ENCODE results near the gene TNK2.

The TNK2 gene

DNA sequence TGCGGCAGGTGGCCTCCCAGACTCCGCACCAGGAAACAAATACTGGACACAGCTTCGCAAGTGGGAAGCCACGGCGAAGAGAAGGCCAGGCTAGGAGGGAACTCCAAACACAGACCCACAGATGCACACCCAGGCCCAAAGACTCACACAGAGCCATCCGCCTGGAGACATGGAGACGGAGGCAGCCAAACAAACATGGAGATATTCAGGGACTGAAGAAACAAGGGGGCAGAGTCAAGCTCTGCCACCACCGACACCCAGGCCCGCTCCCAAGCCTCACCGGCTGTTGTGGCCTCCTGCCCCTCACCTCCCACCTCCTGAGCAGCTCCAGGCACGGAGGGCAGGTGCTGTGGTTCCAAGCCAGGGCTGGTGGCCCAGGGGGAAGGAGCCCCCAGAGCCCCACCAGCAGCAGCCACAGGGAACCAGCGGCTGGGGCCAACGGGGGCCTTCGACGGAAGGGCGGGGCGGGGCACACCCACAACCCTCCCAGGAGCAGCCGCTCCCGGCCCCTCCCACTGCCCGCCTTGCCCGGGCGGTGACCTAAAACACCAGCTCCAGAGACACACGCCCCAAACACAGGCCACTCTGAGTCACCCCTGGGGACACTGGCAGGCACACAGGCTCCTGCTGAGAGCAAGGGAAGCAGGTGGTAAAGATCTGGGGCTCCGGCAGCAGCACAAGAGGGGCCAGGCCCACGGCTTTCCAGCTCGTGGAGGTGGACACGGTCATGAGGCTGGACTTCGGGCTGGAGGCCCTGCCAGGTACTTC, 31.9 kb downstream of the TNK2 start:
- H3K27me3 ChIP-seq (ENCODE audit: control insufficient read depth in 1 of 2, insufficient read depth in 1 of 2, low read length in 2 of 2), result no peaks in the 10 kb centered on the region
- no peak overlapping the region for H2BK120ac ChIP-seq (ENCODE audit: low read depth, low read length)
- H3K36me3 ChIP-seq (ENCODE audit: control insufficient read depth in 1 of 2, insufficient read depth in 2 of 2, low read depth in 1 of 2, low read length in 2 of 2), result peaks cover 20 to 71% of the 10 kb centered on the region in 2 experiments
- no peak overlapping the region for H2AK5ac ChIP-seq (ENCODE audit: low read length, severe bottlenecking)
- H3K4me1 ChIP-seq (ENCODE audit: control insufficient read depth, insufficient read depth, low read depth, low read length), result peaks cover 9% of the 10 kb centered on the region
- no peak overlapping the region for H3K4me2 ChIP-seq (ENCODE audit: low read length, poor library complexity, severe bottlenecking)
- H3K4me3 ChIP-seq (ENCODE audit: insufficient read depth in 1 of 2, low read depth in 1 of 2, low read length in 2 of 2), result no peak overlapping the region
- H2BK15ac ChIP-seq (ENCODE audit: low read depth, poor library complexity, severe bottlenecking), result no peak overlapping the region
- H3K23ac ChIP-seq (ENCODE audit: low read length in 2 of 2), result no peak overlapping the region
- no peak overlapping the region for H2AFZ ChIP-seq (ENCODE audit: low read depth, low read length)
- H3K14ac ChIP-seq (ENCODE audit: low read length in 2 of 2), result no peak overlapping the region
- peaks cover 8% of the 10 kb centered on the region for H3K79me1 ChIP-seq (replicated peaks; ENCODE audit: low read length, poor library complexity, severe bottlenecking)
- H2BK5ac ChIP-seq (ENCODE audit: low read depth, low read length, poor library complexity, severe bottlenecking), result no peak overlapping the region
- H3K27ac ChIP-seq (ENCODE audit: low read length, poor library complexity, severe bottlenecking), result no peak overlapping the region
- no peak overlapping the region for H2BK12ac ChIP-seq (ENCODE audit: low read length in 2 of 2)
- no peak overlapping the region for H3K4ac ChIP-seq (ENCODE audit: low read depth in 1 of 2, low read length in 2 of 2)
- 92% methylated on average over 26 of the region's 28 CpGs for WGBS
- no peak for DNase-seq
- H4K91ac ChIP-seq (ENCODE audit: low read length), result no peak overlapping the region
- H3K9ac ChIP-seq (ENCODE audit: low read length), result no peak overlapping the region
- H4K8ac ChIP-seq (ENCODE audit: low read length), result no peak overlapping the region
- H3K18ac ChIP-seq (ENCODE audit: low read depth in 1 of 2, low read length in 2 of 2), result no peak overlapping the region
- H3K9me3 ChIP-seq (ENCODE audit: control insufficient read depth, low read length), result no peaks in the 10 kb centered on the region

DNA sequence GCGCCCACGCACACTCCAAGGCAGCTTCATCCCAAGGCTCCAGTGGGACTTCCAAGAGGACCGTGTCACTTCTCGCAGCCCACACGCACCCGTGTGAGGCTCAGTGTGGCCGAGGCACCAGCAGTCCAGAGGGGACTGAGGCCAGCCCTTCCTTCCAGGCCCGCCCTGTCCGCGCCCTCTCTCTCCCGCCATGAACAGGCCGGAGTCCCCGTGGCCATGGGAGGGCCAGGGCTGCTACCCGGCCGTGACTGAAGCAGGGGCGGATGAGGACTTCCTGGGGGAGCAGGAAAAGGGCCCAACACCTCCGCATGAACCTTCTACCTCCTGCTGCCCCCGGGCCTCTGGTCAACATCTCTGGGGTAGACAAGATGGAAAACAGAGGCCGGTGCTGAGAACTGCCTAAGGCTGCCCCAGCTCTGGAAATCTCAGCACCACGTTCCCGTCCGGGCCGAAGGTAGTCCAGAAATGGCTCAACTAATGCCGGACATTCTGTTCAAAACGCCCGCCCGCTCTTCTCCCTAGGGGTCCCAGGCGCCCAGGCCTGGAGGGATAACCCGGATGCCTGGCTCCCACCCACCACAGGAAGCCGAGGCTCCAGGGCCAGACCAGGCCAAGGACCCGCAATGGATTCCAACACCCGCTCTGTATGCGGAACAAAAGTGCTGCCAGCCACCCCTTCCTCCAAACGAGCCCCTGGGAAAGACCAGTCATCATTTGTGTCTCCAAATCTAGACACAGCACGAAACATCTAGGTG, 32.7 kb downstream of the TNK2 start:
- Histone ChIP-seq H3K27ac (ENCODE audit: low read length, poor library complexity, severe bottlenecking) (no peak overlapping the region), H3K4me3 (ENCODE audit: insufficient read depth in 1 of 2, low read depth in 1 of 2, low read length in 2 of 2) (no peak overlapping the region), H2AK5ac (ENCODE audit: low read length, severe bottlenecking) (no peak overlapping the region), H3K4me2 (ENCODE audit: low read length, poor library complexity, severe bottlenecking) (no peak overlapping the region), H3K23ac (ENCODE audit: low read length in 2 of 2) (no peak overlapping the region), H3K9ac (ENCODE audit: low read length) (no peak overlapping the region), H3K27me3 (ENCODE audit: control insufficient read depth in 1 of 2, insufficient read depth in 1 of 2, low read length in 2 of 2) (no peaks in the 10 kb centered on the region), H3K4ac (ENCODE audit: low read depth in 1 of 2, low read length in 2 of 2) (no peak overlapping the region), H3K79me1 (replicated peaks; ENCODE audit: low read length, poor library complexity, severe bottlenecking) (peaks cover 8% of the 10 kb centered on the region), H4K91ac (ENCODE audit: low read length) (no peak overlapping the region), H2AFZ (ENCODE audit: low read depth, low read length) (no peak overlapping the region), H4K8ac (ENCODE audit: low read length) (no peak overlapping the region), H2BK15ac (ENCODE audit: low read depth, poor library complexity, severe bottlenecking) (no peak overlapping the region), H2BK5ac (ENCODE audit: low read depth, low read length, poor library complexity, severe bottlenecking) (no peak overlapping the region), H3K9me3 (ENCODE audit: control insufficient read depth, low read length) (no peaks in the 10 kb centered on the region), H2BK12ac (ENCODE audit: low read length in 2 of 2) (no peak overlapping the region), H3K18ac (ENCODE audit: low read depth in 1 of 2, low read length in 2 of 2) (no peak overlapping the region), H3K36me3 (ENCODE audit: control insufficient read depth in 1 of 2, insufficient read depth in 2 of 2, low read depth in 1 of 2, low read length in 2 of 2) (peaks cover 20 to 78% of the 10 kb centered on the region in 2 experiments), H3K14ac (ENCODE audit: low read length in 2 of 2) (no peak overlapping the region), H2BK120ac (ENCODE audit: low read depth, low read length) (no peak overlapping the region), H3K4me1 (ENCODE audit: control insufficient read depth, insufficient read depth, low read depth, low read length) (peaks cover 12% of the 10 kb centered on the region)
- 93% methylated on average over 35 of the region's 35 CpGs for WGBS
- no peak for DNase-seq

DNA sequence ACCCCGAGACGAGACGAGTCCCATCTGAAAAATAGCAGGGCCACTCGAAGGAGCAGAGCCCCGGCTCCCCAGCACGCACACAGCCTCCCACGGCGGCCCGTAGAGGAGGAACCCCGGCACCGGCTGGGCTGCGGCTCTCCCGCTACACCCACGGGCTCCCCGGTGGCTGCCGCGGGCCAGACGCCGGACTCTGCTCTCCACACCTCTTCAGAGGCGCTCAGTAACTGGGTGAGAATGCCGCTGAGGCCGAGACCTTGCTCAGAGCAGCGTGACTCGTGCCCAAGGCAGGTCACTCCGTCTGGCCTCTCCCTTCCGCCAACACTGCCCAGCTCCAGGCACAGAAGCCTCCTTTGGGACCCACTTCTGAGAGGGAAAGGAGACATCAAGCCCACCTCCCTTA, 34.4 kb downstream of the TNK2 start:
- Histone ChIP-seq H3K4ac (ENCODE audit: low read depth in 1 of 2, low read length in 2 of 2) (no peak overlapping the region), H3K4me2 (ENCODE audit: low read length, poor library complexity, severe bottlenecking) (no peak overlapping the region), H3K27ac (ENCODE audit: low read length, poor library complexity, severe bottlenecking) (no peak overlapping the region), H3K27me3 (ENCODE audit: control insufficient read depth in 1 of 2, insufficient read depth in 1 of 2, low read length in 2 of 2) (no peaks in the 10 kb centered on the region), H3K14ac (ENCODE audit: low read length in 2 of 2) (no peak overlapping the region), H3K4me1 (ENCODE audit: control insufficient read depth, insufficient read depth, low read depth, low read length) (peaks cover 16% of the 10 kb centered on the region), H2BK15ac (ENCODE audit: low read depth, poor library complexity, severe bottlenecking) (no peak overlapping the region), H3K18ac (ENCODE audit: low read depth in 1 of 2, low read length in 2 of 2) (no peak overlapping the region), H3K23ac (ENCODE audit: low read length in 2 of 2) (no peak overlapping the region), H3K4me3 (ENCODE audit: insufficient read depth in 1 of 2, low read depth in 1 of 2, low read length in 2 of 2) (no peak overlapping the region), H2BK12ac (ENCODE audit: low read length in 2 of 2) (no peak overlapping the region), H4K91ac (ENCODE audit: low read length) (no peak overlapping the region), H3K9me3 (ENCODE audit: control insufficient read depth, low read length) (no peaks in the 10 kb centered on the region), H2AK5ac (ENCODE audit: low read length, severe bottlenecking) (no peak overlapping the region), H2AFZ (ENCODE audit: low read depth, low read length) (no peak overlapping the region), H3K79me1 (replicated peaks; ENCODE audit: low read length, poor library complexity, severe bottlenecking) (peaks cover 8% of the 10 kb centered on the region), H4K8ac (ENCODE audit: low read length) (no peak overlapping the region), H3K9ac (ENCODE audit: low read length) (no peak overlapping the region), H2BK120ac (ENCODE audit: low read depth, low read length) (no peak overlapping the region), H3K36me3 (ENCODE audit: control insufficient read depth in 1 of 2, insufficient read depth in 2 of 2, low read depth in 1 of 2, low read length in 2 of 2) (peaks cover 18 to 83% of the 10 kb centered on the region in 2 experiments), H2BK5ac (ENCODE audit: low read depth, low read length, poor library complexity, severe bottlenecking) (no peak overlapping the region)
- peak; percentile 29 for DNase-seq
- 72% methylated on average over 26 of the region's 26 CpGs for WGBS

DNA sequence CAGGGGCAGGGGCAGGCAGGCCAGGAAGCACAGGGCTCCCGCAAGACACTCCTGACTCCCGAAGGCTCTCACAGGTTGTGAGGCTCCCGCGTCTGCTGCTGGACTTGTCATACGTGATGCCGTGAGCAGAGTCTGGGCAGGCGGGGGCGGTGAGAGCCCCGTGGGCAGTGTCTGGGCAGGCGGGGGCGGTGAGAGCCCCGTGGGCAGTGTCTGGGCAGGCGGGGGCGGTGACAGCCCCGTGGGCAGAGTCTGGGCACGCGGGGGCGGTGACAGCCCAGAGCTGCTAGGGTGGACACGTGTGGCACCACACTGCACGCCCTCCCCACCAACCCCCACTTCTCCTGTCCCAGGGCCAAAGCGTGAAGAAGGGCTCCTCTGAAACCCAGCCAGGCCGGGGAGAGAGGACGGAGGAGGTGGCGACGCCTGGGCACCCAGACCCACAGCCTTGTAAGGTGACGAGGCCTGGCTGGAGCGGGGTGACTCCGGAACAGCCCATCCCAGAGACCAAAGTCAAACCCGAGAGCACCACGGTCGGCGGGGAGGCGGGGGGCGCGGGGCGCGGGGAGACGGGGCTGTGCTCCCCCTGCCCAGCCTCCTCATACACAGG, 35.0 kb downstream of the TNK2 start:
- peak overlapping the region; percentile 61 for H4K91ac ChIP-seq (ENCODE audit: low read length)
- H3K9me3 ChIP-seq (ENCODE audit: control insufficient read depth, low read length), result no peaks in the 10 kb centered on the region
- no peak overlapping the region for H3K9ac ChIP-seq (ENCODE audit: low read length)
- WGBS, result 96% methylated on average over 18 of the region's 38 CpGs
- no peak overlapping the region for H3K27ac ChIP-seq (ENCODE audit: low read length, poor library complexity, severe bottlenecking)
- H2BK5ac ChIP-seq (ENCODE audit: low read depth, low read length, poor library complexity, severe bottlenecking), result no peak overlapping the region
- no peak overlapping the region for H3K18ac ChIP-seq (ENCODE audit: low read depth in 1 of 2, low read length in 2 of 2)
- H2AK5ac ChIP-seq (ENCODE audit: low read length, severe bottlenecking), result no peak overlapping the region
- H4K8ac ChIP-seq (ENCODE audit: low read length), result no peak overlapping the region
- no peak overlapping the region for H2BK12ac ChIP-seq (ENCODE audit: low read length in 2 of 2)
- no peak overlapping the region for H2BK120ac ChIP-seq (ENCODE audit: low read depth, low read length)
- no peak overlapping the region for H3K4me2 ChIP-seq (ENCODE audit: low read length, poor library complexity, severe bottlenecking)
- no peak overlapping the region for H2BK15ac ChIP-seq (ENCODE audit: low read depth, poor library complexity, severe bottlenecking)
- H3K79me1 ChIP-seq (replicated peaks; ENCODE audit: low read length, poor library complexity, severe bottlenecking), result peaks cover 8% of the 10 kb centered on the region
- H3K4me1 ChIP-seq (ENCODE audit: control insufficient read depth, insufficient read depth, low read depth, low read length), result peaks cover 16% of the 10 kb centered on the region
- no peak overlapping the region for H3K4me3 ChIP-seq (ENCODE audit: insufficient read depth in 1 of 2, low read depth in 1 of 2, low read length in 2 of 2)
- no peaks in the 10 kb centered on the region for H3K27me3 ChIP-seq (ENCODE audit: control insufficient read depth in 1 of 2, insufficient read depth in 1 of 2, low read length in 2 of 2)
- no peak overlapping the region for H2AFZ ChIP-seq (ENCODE audit: low read depth, low read length)
- no peak overlapping the region for H3K14ac ChIP-seq (ENCODE audit: low read length in 2 of 2)
- no peak for DNase-seq
- H3K4ac ChIP-seq (ENCODE audit: low read depth in 1 of 2, low read length in 2 of 2), result no peak overlapping the region
- peaks cover 18 to 83% of the 10 kb centered on the region in 2 experiments for H3K36me3 ChIP-seq (ENCODE audit: control insufficient read depth in 1 of 2, insufficient read depth in 2 of 2, low read depth in 1 of 2, low read length in 2 of 2)
- H3K23ac ChIP-seq (ENCODE audit: low read length in 2 of 2), result no peak overlapping the region
